ENCODE results near the gene MGME1. TPM values are rescaled to one million over a fixed set of nuclear protein-coding genes. Genes with fewer than 3 reads are reported as not detected.

Gene MGME1
- total and polyA plus RNA-seq, 4 donors, result 10.1 to 19.1 (median 11.5) TPM

DNA sequence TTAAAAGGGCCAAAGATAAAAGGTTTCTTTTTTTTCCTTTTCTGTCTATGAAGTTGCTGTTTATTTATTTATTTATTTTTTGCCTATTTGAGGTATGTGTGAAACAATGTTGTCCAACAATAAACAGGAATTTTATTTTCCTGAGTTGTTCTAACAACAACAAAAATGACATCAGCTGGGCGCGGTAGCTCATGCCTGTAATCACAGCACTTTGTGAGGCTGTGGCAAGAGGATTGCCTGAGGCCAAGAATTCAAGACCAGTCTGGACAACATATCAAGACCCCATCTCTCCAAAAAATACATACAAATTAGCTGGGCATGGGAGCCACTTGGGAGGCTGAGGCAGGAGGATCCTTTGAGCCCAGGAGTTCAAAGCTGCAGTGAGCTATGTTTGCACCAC lies 44.1 kb downstream of the MGME1 start:
- Histone ChIP-seq H3K9ac (ENCODE audit: insufficient read depth in 1 of 2, low read length in 2 of 2) (no peak overlapping the region), H3K9me3 (ENCODE audit: control insufficient read depth in 4 of 4, insufficient read depth in 3 of 4, low read length in 3 of 4) (no peaks in the 10 kb centered on the region), H3K27me3 (ENCODE audit: control insufficient read depth in 3 of 3, insufficient read depth in 3 of 3, low read length in 2 of 3) (no peaks in the 10 kb centered on the region), H3K36me3 (ENCODE audit: control insufficient read depth in 4 of 4, insufficient read depth in 4 of 4, low read length in 4 of 4) (no peaks in the 10 kb centered on the region), H3K4me1 (ENCODE audit: control insufficient read depth in 5 of 5, insufficient read depth in 5 of 5, low read length in 5 of 5) (peaks cover 0 to 5% (median 0%) of the 10 kb centered on the region in 5 donors), H3K27ac (ENCODE audit: low read depth in 1 of 2, low read length in 1 of 2) (no peak overlapping the region), H3K4me3 (no peak overlapping the region)
- ATAC-seq (ENCODE audit: insufficient read depth, low FRiP score) (no peak), DNase-seq (no peak)
- TF ChIP-seq CTCF (IDR thresholded peaks at IDR 0.05; ENCODE audit: control extremely low read depth, extremely low read depth), result no peak
- WGBS, 2 donors, result 94 to 100% methylated on average over 2 of the region's 2 CpGs

DNA sequence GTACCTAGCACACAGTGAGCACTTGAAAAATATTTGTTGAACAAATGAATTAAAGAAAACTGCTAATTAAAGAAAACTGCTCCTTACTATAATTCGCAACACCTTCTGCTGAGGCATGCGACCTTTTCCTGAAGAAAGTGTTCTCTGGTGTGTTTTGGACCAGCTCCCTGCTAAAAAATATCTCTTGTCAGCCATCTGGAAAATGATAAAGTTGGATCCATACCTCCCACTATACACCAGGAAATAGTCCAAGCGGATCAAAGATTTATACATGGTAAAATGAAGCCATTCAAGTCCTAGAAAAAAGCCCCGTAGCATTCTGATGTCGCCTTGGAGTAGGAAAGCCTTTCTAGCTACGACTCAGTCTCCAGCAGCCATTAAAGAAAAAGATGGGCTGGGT lies 45.6 kb downstream of the MGME1 start:
- no peaks in the 10 kb centered on the region for H3K27me3 ChIP-seq (ENCODE audit: control insufficient read depth in 3 of 3, insufficient read depth in 3 of 3, low read length in 2 of 3)
- no peak for TF ChIP-seq CTCF (IDR thresholded peaks at IDR 0.05; ENCODE audit: control extremely low read depth, extremely low read depth)
- no peaks in the 10 kb centered on the region for H3K9me3 ChIP-seq (ENCODE audit: control insufficient read depth in 4 of 4, insufficient read depth in 3 of 4, low read length in 3 of 4)
- DNase-seq (no peak), ATAC-seq (ENCODE audit: insufficient read depth, low FRiP score) (no peak)
- H3K4me3 ChIP-seq, result no peak overlapping the region
- H3K36me3 ChIP-seq (ENCODE audit: control insufficient read depth in 4 of 4, insufficient read depth in 4 of 4, low read length in 4 of 4), result no peaks in the 10 kb centered on the region
- H3K27ac ChIP-seq (ENCODE audit: low read depth in 1 of 2, low read length in 1 of 2), result no peak overlapping the region
- no peaks in the 10 kb centered on the region for H3K4me1 ChIP-seq (ENCODE audit: control insufficient read depth in 5 of 5, insufficient read depth in 5 of 5, low read length in 5 of 5)
- H3K9ac ChIP-seq (ENCODE audit: insufficient read depth in 1 of 2, low read length in 2 of 2), result no peak overlapping the region
- WGBS, 2 donors, result 93 to 95% methylated on average over 6 of the region's 6 CpGs

GRCh38 chr20:18016772-18017171 lies 48.0 kb downstream of the MGME1 start:
- DNase-seq, result no peak
- WGBS, 2 donors, result 80 to 84% methylated on average over 3 of the region's 3 CpGs
- TF ChIP-seq CTCF (IDR thresholded peaks at IDR 0.05; ENCODE audit: control extremely low read depth, extremely low read depth), result no peak
- H3K27me3 ChIP-seq (ENCODE audit: control insufficient read depth in 3 of 3, insufficient read depth in 3 of 3, low read length in 2 of 3), result no peaks in the 10 kb centered on the region
- no peaks in the 10 kb centered on the region for H3K4me1 ChIP-seq (ENCODE audit: control insufficient read depth in 5 of 5, insufficient read depth in 5 of 5, low read length in 5 of 5)
- ATAC-seq (ENCODE audit: insufficient read depth, low FRiP score), result no peak
- H3K36me3 ChIP-seq (ENCODE audit: control insufficient read depth in 4 of 4, insufficient read depth in 4 of 4, low read length in 4 of 4), result peaks cover 0 to 2% (median 0%) of the 10 kb centered on the region in 4 donors
- no peak overlapping the region for H3K4me3 ChIP-seq
- H3K27ac ChIP-seq (ENCODE audit: low read depth in 1 of 2, low read length in 1 of 2), result no peak overlapping the region
- H3K9me3 ChIP-seq (ENCODE audit: control insufficient read depth in 4 of 4, insufficient read depth in 3 of 4, low read length in 3 of 4), result peaks cover 0 to 3% (median 0%) of the 10 kb centered on the region in 4 donors
- no peak overlapping the region for H3K9ac ChIP-seq (ENCODE audit: insufficient read depth in 1 of 2, low read length in 2 of 2)

DNA sequence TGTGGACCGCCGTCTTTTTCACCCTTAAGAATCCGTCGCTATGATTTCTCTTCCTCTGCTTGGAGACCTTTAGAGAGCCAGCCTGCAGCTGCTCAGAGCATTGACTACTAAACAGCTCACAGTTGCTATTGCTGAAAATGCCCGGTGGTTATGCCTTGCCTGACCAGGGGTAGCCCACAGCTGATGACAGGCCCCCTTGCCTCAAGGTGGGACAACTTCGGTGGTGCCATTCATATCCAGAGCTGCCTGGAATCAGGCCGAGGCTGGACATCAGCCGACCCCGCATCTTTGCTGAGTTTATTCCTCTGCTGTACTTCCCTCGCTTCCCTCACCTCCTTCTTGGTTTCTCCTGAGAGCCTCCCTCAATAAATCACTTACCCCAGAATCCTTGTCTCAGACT lies 49.3 kb downstream of the MGME1 start:
- Histone ChIP-seq H3K4me1 (ENCODE audit: control insufficient read depth in 5 of 5, insufficient read depth in 5 of 5, low read length in 5 of 5) (no peaks in the 10 kb centered on the region), H3K9ac (ENCODE audit: insufficient read depth in 1 of 2, low read length in 2 of 2) (no peak overlapping the region), H3K4me3 (no peak overlapping the region), H3K9me3 (ENCODE audit: control insufficient read depth in 4 of 4, insufficient read depth in 3 of 4, low read length in 3 of 4) (peaks cover 0 to 3% (median 0%) of the 10 kb centered on the region in 4 donors), H3K36me3 (ENCODE audit: control insufficient read depth in 4 of 4, insufficient read depth in 4 of 4, low read length in 4 of 4) (peaks cover 0 to 3% (median 1%) of the 10 kb centered on the region in 4 donors), H3K27me3 (ENCODE audit: control insufficient read depth in 3 of 3, insufficient read depth in 3 of 3, low read length in 2 of 3) (no peaks in the 10 kb centered on the region), H3K27ac (ENCODE audit: low read depth in 1 of 2, low read length in 1 of 2) (no peak overlapping the region)
- no peak for TF ChIP-seq CTCF (IDR thresholded peaks at IDR 0.05; ENCODE audit: control extremely low read depth, extremely low read depth)
- no peak for DNase-seq
- no peak for ATAC-seq (ENCODE audit: insufficient read depth, low FRiP score)
- 91% methylated on average over 10 of the region's 10 CpGs for WGBS, 2 donors

Data from lung (tissue), 12 donors.